ENCODE measurements around the gene PRPF4.

The PRPF4 gene

GRCh38 chr9:113315231-113315630 lies 39.8 kb downstream of the PRPF4 start:
- DNase-seq: no peak

- DNase-seq: no peak
Measured at GRCh38 chr9:113316030-113316429, 40.6 kb downstream of the PRPF4 start.

GRCh38 chr9:113317777-113318176 lies 42.3 kb downstream of the PRPF4 start:
- DNase-seq: no peak

GRCh38 chr9:113319054-113319453 lies 43.6 kb downstream of the PRPF4 start:
- no peak for DNase-seq

- no peak for DNase-seq
Measured at GRCh38 chr9:113320051-113320450, 44.6 kb downstream of the PRPF4 start.

- no peak for DNase-seq
Measured at GRCh38 chr9:113322671-113323070, 47.2 kb downstream of the PRPF4 start.

GRCh38 chr9:113326230-113326629 lies 50.8 kb downstream of the PRPF4 start:
- DNase-seq: no peak

- DNase-seq: no peak
Measured at GRCh38 chr9:113328045-113328782, 52.8 kb downstream of the PRPF4 start.

- no peak for DNase-seq
Measured at GRCh38 chr9:113331780-113332179, 56.3 kb downstream of the PRPF4 start.

GRCh38 chr9:113337714-113338113 lies 62.3 kb downstream of the PRPF4 start:
- DNase-seq: no peak

- DNase-seq: peak; percentile 30
Measured at GRCh38 chr9:113340011-113340699, 64.7 kb downstream of the PRPF4 start, which contains the start of gene WDR31. Gene WDR31, minus strand, starts transcription at chr9:113340275. Its CDS starts 8,253 bp downstream, at chr9:113332022.

GRCh38 chr9:113341712-113342410 lies 66.4 kb downstream of the PRPF4 start:
- DNase-seq: no peak
